Measurements from ENCODE around the gene HORMAD2.

DNA sequence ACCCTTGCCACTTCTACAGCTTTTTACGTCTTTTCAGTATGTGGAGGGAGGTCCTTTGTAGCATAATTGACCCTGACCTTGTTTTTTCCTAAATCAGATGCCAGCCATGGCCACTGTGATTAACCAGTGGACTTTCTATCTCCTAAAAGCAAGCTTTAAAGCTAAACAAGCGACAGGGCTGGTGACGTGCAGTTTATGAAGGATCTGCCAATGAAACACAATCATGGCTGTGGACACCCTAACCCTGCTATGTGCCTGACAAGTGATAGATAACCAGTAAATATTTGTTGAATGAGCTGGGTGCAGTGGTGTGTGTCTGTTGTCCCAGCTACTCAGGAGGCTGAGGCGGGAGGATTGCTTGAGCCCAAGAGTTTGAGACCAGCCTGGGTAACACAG is 102.1 kb downstream of the HORMAD2 start:
- TF ChIP-seq, protein P1, sequence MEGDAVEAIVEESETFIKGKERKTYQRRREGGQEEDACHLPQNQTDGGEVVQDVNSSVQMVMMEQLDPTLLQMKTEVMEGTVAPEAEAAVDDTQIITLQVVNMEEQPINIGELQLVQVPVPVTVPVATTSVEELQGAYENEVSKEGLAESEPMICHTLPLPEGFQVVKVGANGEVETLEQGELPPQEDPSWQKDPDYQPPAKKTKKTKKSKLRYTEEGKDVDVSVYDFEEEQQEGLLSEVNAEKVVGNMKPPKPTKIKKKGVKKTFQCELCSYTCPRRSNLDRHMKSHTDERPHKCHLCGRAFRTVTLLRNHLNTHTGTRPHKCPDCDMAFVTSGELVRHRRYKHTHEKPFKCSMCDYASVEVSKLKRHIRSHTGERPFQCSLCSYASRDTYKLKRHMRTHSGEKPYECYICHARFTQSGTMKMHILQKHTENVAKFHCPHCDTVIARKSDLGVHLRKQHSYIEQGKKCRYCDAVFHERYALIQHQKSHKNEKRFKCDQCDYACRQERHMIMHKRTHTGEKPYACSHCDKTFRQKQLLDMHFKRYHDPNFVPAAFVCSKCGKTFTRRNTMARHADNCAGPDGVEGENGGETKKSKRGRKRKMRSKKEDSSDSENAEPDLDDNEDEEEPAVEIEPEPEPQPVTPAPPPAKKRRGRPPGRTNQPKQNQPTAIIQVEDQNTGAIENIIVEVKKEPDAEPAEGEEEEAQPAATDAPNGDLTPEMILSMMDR (conservative IDR thresholded peaks at IDR 0.05; ENCODE audit: low read depth, low read length) = no peak
- TF ChIP-seq EZH2 (IDR thresholded peaks at IDR 0.05; ENCODE audit: borderline replicate concordance, low read depth, low read length, poor library complexity, severe bottlenecking) = no peak
